Neuronal stem cell (in vitro differentiated cells): ENCODE results near the gene HEATR9.

Experiments used
- DNase-seq: peaks from one replicate; pipeline ENCODE4 v3.0.0-alpha.2; 2013; ENCODE audit warnings: low spot score
- H2AFZ ChIP-seq: one replicate; pipeline ENCODE4 v1.6.1; 2013; ENCODE audit warnings: mild to moderate bottlenecking, low read length, inconsistent platforms
- H2AK5ac ChIP-seq: 2 replicates; pipeline ENCODE4 v1.6.1; 2013; ENCODE audit warnings: low read depth, mild to moderate bottlenecking, inconsistent platforms, low read length, moderate library complexity, mixed read lengths
- H2BK120ac ChIP-seq: 2 replicates; pipeline ENCODE4 v1.6.1; 2013; ENCODE audit warnings: low read depth, mild to moderate bottlenecking, inconsistent platforms, low read length, moderate library complexity, mixed read lengths
- H2BK12ac ChIP-seq: one replicate; pipeline ENCODE4 v1.6.1; 2013; ENCODE audit warnings: low read length, inconsistent platforms
- H2BK15ac ChIP-seq: 2 replicates; pipeline ENCODE4 v1.6.1; 2013; ENCODE audit warnings: mild to moderate bottlenecking, low read length, inconsistent platforms, mixed read lengths
- H2BK5ac ChIP-seq: one replicate; pipeline ENCODE4 v1.6.1; 2013; ENCODE audit warnings: inconsistent platforms, mild to moderate bottlenecking, low read length, moderate library complexity
- H3K14ac ChIP-seq: one replicate; pipeline ENCODE4 v1.6.1; 2013; ENCODE audit warnings: low read length, inconsistent platforms
- H3K18ac ChIP-seq: 2 replicates; pipeline ENCODE4 v1.6.1; 2013; ENCODE audit warnings: low read length, inconsistent platforms
- H3K23ac ChIP-seq: 2 replicates; pipeline ENCODE4 v1.6.1; 2013; ENCODE audit warnings: low read depth, mild to moderate bottlenecking, mixed read lengths, low read length, inconsistent platforms; ENCODE audit not compliant: poor library complexity
- H3K27ac ChIP-seq: replicated peaks from 3 replicates; pipeline ENCODE4 v1.5.1; 2013; ENCODE audit warnings: low read length, inconsistent platforms
- H3K27me3 ChIP-seq, 3 experiments: 2 replicates each; pipeline ENCODE4 v1.6.1; 2013; ENCODE audit warnings: low read length in 3 of 3, mild to moderate bottlenecking in 2 of 3, inconsistent platforms in 1 of 3, low read depth in 1 of 3, mixed read lengths in 1 of 3, moderate library complexity in 1 of 3; ENCODE audit not compliant: control insufficient read depth in 3 of 3, insufficient read depth in 3 of 3
- H3K36me3 ChIP-seq, 2 donors: replicated peaks in 1 of 2; 2 replicates each; pipeline ENCODE4 v1.6.1; 2013; ENCODE audit warnings: low read length in 2 of 2; ENCODE audit not compliant: control insufficient read depth in 2 of 2, insufficient read depth in 2 of 2
- H3K4ac ChIP-seq: 2 replicates; pipeline ENCODE4 v1.6.1; 2013; ENCODE audit warnings: inconsistent platforms, mild to moderate bottlenecking, low read length, moderate library complexity
- H3K4me1 ChIP-seq, 2 donors: 1 replicate in 1 of 2; 2 replicates in 1 of 2; pipeline ENCODE4 v1.6.1; 2013; ENCODE audit warnings: low read length in 2 of 2, low read depth in 1 of 2; ENCODE audit not compliant: control insufficient read depth in 2 of 2, insufficient read depth in 1 of 2
- H3K4me2 ChIP-seq: one replicate; pipeline ENCODE4 v1.6.1; 2013; ENCODE audit warnings: mild to moderate bottlenecking, low read length, inconsistent platforms; ENCODE audit not compliant: insufficient read depth, poor library complexity, severe bottlenecking
- H3K4me3 ChIP-seq, 2 donors: 2 replicates each; pipeline ENCODE4 v1.5.1; 2013; ENCODE audit warnings: low read length in 2 of 2, mild to moderate bottlenecking in 2 of 2, inconsistent platforms in 1 of 2, moderate library complexity in 1 of 2
- H3K79me1 ChIP-seq: one replicate; pipeline ENCODE4 v1.6.1; 2013; ENCODE audit warnings: low read depth, mild to moderate bottlenecking, inconsistent platforms, low read length, moderate library complexity
- H3K9ac ChIP-seq: one replicate; pipeline ENCODE4 v1.6.1; 2013; ENCODE audit warnings: mild to moderate bottlenecking, low read depth, low read length, inconsistent platforms; ENCODE audit not compliant: poor library complexity
- H3K9me3 ChIP-seq, 2 donors: replicated peaks in 1 of 2; 2 replicates each; pipeline versions ENCODE3 to v1.6.1; 2013; ENCODE audit warnings: low read length in 2 of 2, mild to moderate bottlenecking in 2 of 2, inconsistent platforms in 1 of 2, low read depth in 1 of 2, mixed read lengths in 1 of 2, moderate library complexity in 1 of 2; ENCODE audit not compliant: control insufficient read depth in 2 of 2, insufficient read depth in 1 of 2
- H4K8ac ChIP-seq: one replicate; pipeline ENCODE4 v1.6.1; 2013; ENCODE audit warnings: low read depth, mild to moderate bottlenecking, inconsistent platforms, low read length, moderate library complexity
- H4K91ac ChIP-seq: one replicate; pipeline ENCODE4 v1.6.1; 2013; ENCODE audit warnings: low read length, low read depth, mild to moderate bottlenecking, inconsistent platforms; ENCODE audit not compliant: poor library complexity
- WGBS, 2 donors: extraction: QIAGEN DNeasy Blood & Tissue Kit; methylation state at CpG; one replicate each; pipeline ENCODE4 v1.1.7; 2013; ENCODE audit warnings: missing lambda C conversion rate in 2 of 2, mixed read lengths in 1 of 2; ENCODE audit not compliant: insufficient read length in 2 of 2, insufficient replicate concordance in 1 of 2; ENCODE audit errors: extremely low coverage in 2 of 2; 5-methylcytosine and 5-hydroxymethylcytosine counted together
- small RNA-seq: library from polyadenylated mRNA; stranded (forward); fragments of <200 nt; extraction: miRNeasy Mini kit (QIAGEN cat#:217004); gene quantifications from one replicate; pipeline ENCODE3, GENCODE V24; 2013; ENCODE audit not compliant: insufficient read depth

HEATR9 gene

GRCh38 chr17:35808240-35808961, 60.3 kb downstream of the HEATR9 start:
- peak overlapping the region in 1 of 2 donors; percentile 93 for H3K4me3 ChIP-seq

GRCh38 chr17:35807371-35808144, 61.1 kb downstream of the HEATR9 start:
- WGBS, 2 donors = no CpG with 5 or more reads among the region's 7 CpGs
- no peak overlapping the region for H3K18ac ChIP-seq

More at GRCh38 chr17:35808240-35808961, 60.3 kb downstream of the HEATR9 start:
- WGBS, 2 donors = no CpG with 5 or more reads among the region's 19 CpGs
- Histone ChIP-seq H3K4me1 (peaks cover 3 to 17% of the 10 kb centered on the region in 2 donors), H3K9ac (no peak overlapping the region), H3K36me3 (peaks cover 0 to 33% of the 10 kb centered on the region in 2 donors), H2AK5ac (no peak overlapping the region), H3K27ac (no peak overlapping the region), H2BK5ac (no peak overlapping the region), H3K4ac (no peak overlapping the region), H4K91ac (no peak overlapping the region), H3K18ac (no peak overlapping the region), H3K23ac (no peak overlapping the region), H2BK15ac (no peak overlapping the region), H2BK12ac (no peak overlapping the region), H3K4me2 (peak overlapping the region; percentile 54), H4K8ac (no peak overlapping the region), H2BK120ac (no peak overlapping the region), H3K79me1 (no peaks in the 10 kb centered on the region), H3K27me3 (no peaks in the 10 kb centered on the region), H3K9me3 (no peaks in the 10 kb centered on the region), H3K14ac (no peak overlapping the region), H2AFZ (peak overlapping the region; percentile 83)
- no peak for DNase-seq

More at GRCh38 chr17:35807371-35808144, 61.1 kb downstream of the HEATR9 start:
- Histone ChIP-seq H2BK15ac (no peak overlapping the region), H3K79me1 (no peaks in the 10 kb centered on the region), H2BK12ac (no peak overlapping the region), H3K9me3 (no peaks in the 10 kb centered on the region), H4K91ac (no peak overlapping the region), H3K23ac (no peak overlapping the region), H2AFZ (no peak overlapping the region), H3K4me2 (no peak overlapping the region), H3K27ac (no peak overlapping the region), H2BK120ac (no peak overlapping the region), H4K8ac (no peak overlapping the region), H3K9ac (no peak overlapping the region), H3K4ac (no peak overlapping the region), H3K4me3 (no peak overlapping the region), H3K36me3 (peaks cover 0 to 25% of the 10 kb centered on the region in 2 donors), H3K14ac (no peak overlapping the region), H2BK5ac (no peak overlapping the region), H3K27me3 (no peaks in the 10 kb centered on the region), H2AK5ac (no peak overlapping the region), H3K4me1 (peaks cover 3 to 17% of the 10 kb centered on the region in 2 donors)
- DNase-seq = no peak

Small RNAs within 50 kb of the gene (small RNA-seq; reads per million reads assigned to genes)
- gene RF00100 = 226 reads per million, percentile 97 among the genes with 10 or more reads in this experiment
